Glomerular endothelial cell (primary cell): ENCODE results near the gene NTF3. TPM values are rescaled to one million over a fixed set of nuclear protein-coding genes. Genes with fewer than 3 reads are reported as not detected.

Source experiments
- DNase-seq: peaks from one replicate; pipeline ENCODE4 v3.0.0-alpha.2; 2011; ENCODE audit warnings: low read depth, low spot score; ENCODE audit errors: extremely low read depth
- total RNA-seq: library from RNA; depleted of rRNA; stranded (reverse); fragments of >200 nt; gene quantifications from 2 replicates; pipeline ENCODE4 v1.2.3, GENCODE V29; 2015

NTF3 gene
- total RNA-seq = 0.39 TPM in 1 of 2 replicates, not detected in the other

DNA sequence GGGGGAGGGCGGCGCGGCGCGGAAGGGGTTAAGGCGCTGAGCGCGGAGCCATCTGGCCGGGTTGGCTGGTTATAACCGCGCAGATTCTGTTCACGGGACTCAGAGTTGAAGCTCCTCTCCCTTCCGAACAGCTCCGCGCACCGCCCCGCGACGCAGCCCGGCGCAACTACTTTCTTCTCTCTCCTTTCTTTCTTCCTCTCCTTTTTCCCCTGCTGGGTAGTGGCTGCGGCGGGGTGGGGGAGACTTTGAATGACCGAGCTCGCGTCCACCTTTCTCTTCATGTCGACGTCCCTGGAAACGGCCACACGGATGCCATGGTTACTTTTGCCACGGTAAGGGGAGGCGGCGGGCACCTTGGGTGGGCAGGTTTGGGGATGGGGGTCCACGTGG lies at the start of gene NTF3:
NTF3 (plus strand) TSS at position 98 of the 390 bp plus-strand sequence; CDS start at position 315, 217 bp downstream.
- no peak for DNase-seq

DNA sequence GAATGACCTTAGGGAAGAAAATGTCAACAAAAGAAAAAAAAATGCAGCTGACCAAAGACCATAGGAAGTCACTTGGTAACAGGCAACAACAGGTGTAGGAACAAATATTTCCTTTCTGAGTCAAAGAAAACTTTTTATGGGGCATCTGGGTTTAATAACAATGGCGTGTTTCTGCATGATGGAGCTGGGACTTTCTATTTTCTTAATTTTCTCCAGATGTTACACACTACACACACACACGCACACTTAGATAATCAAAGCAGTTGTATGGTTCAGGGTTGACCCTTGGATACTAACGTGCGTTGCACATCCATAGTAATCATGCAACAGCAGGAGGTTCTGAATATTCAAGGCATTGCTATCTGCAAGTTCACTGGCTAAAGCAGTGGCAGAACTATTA lies 47.9 kb upstream of the NTF3 start:
- DNase-seq = no peak

DNA sequence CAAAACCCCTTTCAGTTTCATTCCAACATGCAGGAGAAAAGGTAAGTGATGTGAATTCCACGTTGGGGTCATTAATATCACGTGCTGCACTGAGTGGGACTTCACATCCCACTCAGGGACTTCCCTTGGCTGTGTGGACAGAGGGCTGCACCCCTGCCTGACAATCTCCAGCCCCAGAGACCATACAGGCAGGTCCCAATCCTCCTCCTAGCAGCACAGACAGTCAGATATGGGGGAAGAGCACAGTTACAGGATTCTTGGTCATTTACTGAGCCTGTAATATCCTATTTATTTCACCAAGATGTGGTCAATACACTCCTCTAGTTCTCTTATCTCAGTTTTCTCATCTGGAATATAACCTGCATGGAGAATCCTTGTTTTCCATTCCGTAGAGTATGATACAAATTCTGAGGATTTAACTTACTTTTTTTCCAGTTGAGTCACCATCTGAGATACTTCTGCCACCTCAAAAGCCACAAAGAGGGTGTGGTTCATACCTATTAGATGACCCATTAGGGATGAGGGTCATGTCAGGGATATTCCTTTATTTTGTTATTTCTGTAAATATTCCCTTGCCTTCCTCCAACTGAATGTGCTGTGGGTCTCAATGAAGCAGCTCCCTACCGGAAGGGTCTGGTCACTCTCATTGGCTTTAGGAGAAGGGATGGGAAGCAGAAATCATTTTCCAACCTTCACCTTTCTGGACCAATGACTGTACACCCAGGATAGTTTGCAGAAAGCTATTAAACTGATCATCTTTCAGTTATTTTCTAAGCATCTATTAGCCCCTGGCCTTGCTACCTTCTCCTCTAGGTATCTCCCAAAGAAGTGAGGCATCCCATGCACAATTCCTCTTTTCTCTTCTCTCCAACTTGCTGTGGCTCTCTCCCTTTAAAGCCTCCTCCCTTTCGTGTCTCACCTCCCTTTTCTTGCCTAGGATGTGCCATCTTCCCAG lies 43.0 kb upstream of the NTF3 start:
- DNase-seq = no peak

DNA sequence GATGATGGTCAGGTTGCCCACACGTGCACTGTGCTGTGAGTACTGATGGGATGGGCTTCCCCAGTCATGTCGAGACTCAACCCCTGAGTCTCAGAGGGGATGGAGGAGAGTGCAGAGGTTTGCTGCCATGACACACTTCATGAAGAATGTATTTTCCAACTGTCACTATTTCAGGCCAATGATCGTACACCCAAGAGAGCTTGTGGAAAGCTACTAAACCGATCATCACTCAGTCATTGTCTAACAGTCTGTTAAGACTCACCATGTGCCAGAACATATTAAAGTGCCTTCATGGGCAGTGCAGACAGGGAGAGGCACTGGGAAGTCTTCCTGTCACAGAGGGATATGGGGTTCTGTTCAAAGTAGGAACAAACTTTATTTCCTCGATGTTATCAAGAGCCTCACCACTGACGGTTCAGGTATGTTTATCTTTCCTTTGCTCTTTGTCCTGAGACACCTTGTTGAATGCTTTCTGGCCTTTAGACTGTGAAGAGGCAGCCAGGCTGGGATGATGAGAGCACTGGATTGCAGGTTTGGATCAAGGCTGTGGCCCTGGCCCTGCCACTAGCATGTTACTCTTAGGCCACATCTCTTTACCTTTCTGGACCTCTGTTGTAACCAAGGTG lies 41.6 kb upstream of the NTF3 start:
- DNase-seq = no peak

GRCh38 chr12:5391653-5392052 lies 40.3 kb upstream of the NTF3 start:
- DNase-seq = no peak

GRCh38 chr12:5392961-5393360 lies 38.9 kb upstream of the NTF3 start:
- DNase-seq = no peak

DNA sequence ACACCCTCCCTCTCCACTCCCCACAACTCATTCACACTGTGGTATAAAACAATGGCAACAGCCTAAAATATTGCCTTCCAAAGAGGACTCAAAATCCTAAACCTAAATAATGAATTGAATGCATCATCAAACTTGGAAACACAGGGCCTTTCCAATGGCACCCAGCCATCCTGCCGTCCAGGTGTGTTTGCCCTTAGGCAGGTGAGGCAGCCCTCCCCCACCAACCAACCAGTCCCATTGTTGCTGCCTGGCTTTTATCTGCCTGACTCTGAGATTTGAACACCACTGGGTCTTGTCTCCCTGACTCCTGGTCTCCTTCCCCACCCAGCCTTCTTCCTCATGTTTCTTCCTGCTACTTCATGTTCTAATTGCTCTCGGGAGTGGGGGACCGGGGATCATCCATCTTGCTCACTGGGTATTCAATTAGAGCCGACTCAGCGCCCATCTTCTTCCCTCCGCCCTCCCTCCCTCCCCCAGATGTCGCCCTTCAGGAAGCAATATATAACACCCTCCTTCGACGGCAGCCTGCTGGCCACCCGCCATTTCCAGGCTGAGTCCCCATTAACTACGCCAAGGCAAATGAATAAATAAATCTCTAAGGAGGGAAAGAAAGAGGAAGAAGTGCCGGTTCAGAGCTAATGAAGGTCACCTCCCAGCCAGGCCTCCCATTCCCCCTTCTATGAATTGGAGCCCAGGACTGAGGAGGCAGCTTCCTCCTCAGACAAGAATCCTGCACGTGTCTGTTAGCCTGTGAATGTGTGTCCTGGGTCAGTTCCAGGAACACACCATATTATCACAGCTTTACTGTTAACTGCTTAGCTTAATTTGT lies 36.3 kb upstream of the NTF3 start:
- DNase-seq = no peak

GRCh38 chr12:5396541-5396940 lies 35.4 kb upstream of the NTF3 start:
- DNase-seq = no peak

- DNase-seq = no peak
These were observed 32.6 kb upstream of the NTF3 start for GRCh38 chr12:5399266-5399665.

DNA sequence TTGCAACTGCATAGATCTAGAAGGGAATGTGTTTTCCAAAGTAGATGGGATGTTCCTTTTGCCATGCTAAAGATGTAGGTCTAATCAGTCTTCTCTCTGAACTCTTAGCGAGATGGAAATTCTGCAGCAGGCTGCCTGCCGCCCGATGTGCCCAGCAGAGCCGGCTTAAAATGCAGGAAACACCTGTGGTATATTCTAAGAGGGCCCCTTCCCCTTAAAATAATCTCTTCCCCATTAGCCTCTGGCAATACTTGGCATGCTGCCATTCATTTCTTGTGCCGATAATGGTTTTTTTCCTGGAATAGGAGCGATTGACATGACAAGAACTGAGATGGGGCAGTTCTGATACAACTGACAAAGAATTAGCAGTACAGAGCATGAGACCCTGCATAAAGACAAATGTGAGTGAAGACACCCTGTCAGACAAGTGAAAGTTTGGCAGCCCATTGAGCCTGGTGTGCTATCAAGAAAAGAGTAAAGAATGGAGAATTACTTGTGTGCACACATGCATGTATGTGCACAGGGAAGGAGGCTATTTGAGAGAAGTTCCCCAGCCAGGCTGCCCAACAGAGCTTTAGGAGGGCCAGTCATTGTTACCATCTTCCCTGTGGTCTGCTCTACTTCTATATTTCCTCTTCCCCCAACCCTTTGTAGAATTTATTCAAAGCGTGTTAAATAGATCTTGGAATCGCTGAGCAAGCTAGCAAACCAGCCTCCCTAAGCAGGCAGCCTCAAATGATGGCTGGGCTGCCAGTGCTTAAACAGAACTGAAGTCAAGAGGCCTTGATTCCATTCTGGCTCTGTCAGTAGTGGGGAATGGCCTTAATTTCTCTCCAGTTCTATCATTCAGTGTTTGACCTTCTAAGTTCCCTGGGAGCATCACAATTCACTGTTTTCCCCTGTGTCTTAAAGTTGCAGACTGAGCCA lies 29.6 kb upstream of the NTF3 start:
- DNase-seq = no peak

GRCh38 chr12:5403411-5403810 lies 28.5 kb upstream of the NTF3 start:
- DNase-seq = no peak

DNA sequence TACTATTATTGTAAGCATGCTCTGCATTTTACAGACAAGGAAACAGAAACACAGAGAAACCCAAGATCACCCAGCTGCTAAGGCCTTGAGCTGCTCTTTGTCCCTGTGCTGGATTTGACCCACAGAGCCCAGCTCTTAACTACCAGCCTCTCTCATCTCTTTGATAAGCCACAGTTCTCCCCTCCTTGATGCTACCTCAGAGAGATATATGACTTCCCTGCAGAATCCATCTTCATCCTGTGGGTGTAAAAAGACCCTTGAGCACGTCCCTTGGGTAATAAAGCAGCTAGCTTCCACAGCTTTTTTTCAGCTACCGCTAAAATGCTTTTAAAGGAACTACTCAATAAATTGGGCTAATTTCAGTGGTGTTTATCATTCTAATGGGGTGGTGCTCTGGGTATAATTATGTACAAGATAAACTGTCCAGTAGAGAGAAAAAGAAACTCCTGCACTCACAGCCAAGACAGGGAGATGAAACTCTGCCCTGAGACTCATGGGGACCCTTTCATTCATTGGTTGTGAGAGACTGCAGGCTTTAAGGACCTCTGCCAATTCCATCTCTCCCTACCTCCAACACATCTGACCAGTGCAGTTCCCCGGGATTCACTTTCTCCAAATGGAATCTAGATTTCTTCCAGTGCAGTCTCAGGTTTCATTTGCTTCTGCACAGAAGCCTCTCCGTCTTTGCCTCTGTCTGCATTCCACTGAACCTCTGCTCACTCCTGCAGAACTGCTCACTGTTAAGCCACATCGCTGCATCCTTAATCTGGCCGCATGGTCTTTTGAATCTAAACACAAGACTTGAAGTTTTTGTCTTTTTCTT lies 24.7 kb upstream of the NTF3 start:
- DNase-seq = no peak

DNA sequence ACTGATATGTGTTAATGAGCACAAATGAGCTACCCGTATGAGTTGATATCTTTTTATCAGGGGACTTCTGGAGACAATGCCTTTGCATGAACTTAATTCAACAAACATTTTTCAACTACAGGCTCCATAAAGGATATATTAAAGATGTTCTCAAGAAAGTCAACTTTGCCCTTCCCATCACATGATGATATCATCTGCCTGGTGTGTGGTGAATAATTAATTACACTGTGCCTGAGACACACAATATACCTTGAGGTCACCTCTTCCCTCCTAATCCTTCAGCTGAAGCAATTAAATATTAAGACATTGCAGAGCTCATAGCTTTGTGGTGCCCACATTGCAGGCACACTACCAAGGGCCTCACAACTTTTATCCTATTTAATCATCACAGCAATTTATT lies 22.3 kb upstream of the NTF3 start:
- DNase-seq = no peak

GRCh38 chr12:5416571-5416970 lies 15.3 kb upstream of the NTF3 start:
- no peak for DNase-seq

GRCh38 chr12:5417500-5417899 lies 14.4 kb upstream of the NTF3 start:
- no peak for DNase-seq

DNA sequence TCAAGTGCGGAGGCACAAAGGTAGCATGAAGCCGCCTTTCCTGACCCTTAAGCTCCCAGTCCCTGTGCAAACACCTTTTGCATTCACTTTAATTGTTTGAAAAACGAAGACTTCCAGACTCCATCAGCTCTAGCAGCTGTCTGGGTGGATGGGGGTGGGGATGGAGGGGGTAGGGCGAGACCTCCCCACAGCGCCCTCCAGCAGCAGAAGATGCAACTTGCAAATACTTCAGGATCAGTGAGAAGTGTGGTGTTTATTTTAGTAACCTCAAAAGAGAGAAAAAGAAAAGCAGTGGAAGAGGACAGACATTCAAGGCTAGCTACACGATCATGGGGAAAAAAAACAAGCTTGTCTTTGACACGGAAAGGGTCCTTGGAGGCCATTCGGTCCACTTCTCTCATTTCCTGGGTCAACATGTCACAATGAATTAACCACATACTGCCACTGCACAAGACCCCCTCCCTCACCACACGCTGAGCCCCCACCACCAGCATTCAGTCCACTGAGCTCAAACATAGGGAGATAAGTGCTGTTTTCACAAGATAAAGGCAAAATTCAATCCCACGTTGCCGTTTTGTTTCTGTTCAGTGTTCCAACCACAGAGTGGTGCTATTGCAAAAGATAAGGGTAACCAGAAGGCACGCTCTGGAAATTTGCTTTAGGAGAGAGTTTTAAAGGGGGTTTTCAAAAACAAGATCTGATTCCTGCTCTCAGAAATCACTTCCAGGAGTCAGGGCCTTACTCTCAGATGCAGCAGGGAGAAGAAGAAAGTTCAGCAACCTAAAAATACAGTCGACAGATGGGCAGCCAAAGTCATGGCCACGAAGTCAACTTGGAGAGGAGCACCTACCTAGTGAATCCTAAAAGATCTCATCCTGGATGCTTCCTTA lies 3.3 kb upstream of the NTF3 start:
- DNase-seq = peak; percentile 16

DNA sequence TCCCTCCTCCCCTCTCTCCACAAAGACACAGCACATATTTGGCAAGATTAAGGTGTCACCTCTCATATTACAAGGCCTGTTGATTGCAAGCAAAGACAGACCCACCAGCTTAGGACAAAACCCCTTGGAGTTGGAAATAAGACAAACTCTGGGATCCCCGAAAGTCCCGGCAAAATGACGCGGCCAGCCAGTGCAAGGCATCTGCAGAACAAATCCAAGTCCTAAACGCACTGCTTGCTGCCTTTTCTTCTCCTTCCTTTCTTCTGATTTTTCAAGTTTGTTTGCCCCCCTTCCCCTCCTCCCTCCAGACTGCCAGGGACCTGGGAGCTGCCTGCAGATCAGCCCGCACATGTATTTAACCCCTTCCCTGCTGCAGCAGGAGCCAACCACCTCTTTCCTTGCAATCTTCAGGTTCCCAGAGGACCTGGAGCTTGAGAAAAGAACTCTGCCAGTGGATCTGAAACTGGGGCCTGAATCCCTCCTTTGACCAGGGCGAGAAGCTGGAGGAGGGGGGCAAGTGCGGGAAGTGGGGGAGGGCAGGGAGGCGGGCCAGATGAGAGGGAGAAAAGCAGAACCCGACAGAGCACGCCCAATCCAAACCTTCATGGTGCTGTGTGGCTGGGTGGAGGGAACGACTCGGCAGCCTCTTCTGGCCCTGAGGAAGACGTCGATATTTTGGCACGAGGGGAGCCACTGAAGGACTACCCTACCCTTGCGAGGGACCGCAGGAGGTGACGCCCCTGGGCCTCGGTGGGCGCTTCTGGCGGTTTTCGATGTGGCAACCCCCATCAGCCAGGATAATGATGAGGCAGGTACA lies 2.0 kb upstream of the NTF3 start:
- no peak for DNase-seq
